ENCODE data around the gene PLA2G15. TPM values are rescaled to one million over a fixed set of nuclear protein-coding genes. Genes with fewer than 3 reads are reported as not detected.

PLA2G15 gene
- total and polyA plus RNA-seq, 2 of the 13 experiments (the other 11 are each of a cell fraction or from before 2014, with no cell fraction given): 14.4 to 23.7 TPM

DNA sequence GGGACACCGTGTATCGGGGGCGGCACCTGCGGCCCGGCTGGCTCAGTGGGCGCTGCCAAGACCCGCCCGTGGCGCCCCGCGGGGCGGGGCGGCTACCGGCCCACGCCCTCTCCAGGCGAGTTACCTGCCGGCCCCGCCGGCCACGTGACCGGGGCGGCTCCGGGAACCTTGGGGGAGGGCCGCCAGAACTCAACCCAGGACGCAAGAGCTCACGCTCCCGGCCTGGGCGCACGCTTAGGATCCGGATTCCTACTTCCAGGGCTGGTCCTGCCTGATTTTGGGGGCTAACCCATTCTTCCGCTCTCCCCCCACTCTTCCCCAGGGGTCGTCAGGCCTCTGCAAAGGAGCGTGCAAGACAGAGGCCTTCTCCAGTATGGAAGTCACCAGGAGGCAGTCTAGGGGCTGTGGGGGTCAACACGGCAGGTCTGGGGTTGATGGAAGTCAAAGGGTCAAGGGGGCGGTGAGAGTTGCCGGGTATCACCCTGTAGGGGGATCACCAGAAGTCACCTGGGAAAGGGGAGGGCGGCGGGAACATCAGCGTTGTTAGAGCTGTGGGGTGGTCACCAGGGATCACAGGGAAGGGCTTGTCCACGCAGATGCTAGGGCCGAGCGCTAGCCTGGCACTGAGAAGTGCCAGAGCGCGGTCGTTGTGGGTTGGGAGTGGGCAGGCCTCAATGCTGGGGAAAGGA lies 8.9 kb upstream of the PLA2G15 start (continued):
- TF ChIP-seq, protein P1, sequence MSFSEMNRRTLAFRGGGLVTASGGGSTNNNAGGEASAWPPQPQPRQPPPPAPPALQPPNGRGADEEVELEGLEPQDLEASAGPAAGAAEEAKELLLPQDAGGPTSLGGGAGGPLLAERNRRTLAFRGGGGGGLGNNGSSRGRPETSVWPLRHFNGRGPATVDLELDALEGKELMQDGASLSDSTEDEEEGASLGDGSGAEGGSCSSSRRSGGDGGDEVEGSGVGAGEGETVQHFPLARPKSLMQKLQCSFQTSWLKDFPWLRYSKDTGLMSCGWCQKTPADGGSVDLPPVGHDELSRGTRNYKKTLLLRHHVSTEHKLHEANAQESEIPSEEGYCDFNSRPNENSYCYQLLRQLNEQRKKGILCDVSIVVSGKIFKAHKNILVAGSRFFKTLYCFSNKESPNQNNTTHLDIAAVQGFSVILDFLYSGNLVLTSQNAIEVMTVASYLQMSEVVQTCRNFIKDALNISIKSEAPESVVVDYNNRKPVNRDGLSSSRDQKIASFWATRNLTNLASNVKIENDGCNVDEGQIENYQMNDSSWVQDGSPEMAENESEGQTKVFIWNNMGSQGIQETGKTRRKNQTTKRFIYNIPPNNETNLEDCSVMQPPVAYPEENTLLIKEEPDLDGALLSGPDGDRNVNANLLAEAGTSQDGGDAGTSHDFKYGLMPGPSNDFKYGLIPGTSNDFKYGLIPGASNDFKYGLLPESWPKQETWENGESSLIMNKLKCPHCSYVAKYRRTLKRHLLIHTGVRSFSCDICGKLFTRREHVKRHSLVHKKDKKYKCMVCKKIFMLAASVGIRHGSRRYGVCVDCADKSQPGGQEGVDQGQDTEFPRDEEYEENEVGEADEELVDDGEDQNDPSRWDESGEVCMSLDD (CRISPR knock-in tag; IDR thresholded peaks at IDR 0.05; ENCODE audit: borderline replicate concordance): peak; percentile 68; the same call in 1 of the 2 replicates
- TF ChIP-seq DNMT3B (CRISPR knock-in tag; conservative IDR thresholded peaks at IDR 0.05): peak; percentile 88
- TF ChIP-seq MEIS1 (CRISPR knock-in tag; IDR thresholded peaks at IDR 0.05; ENCODE audit: borderline replicate concordance): no peak
- no peak; the same call in 1 of the 2 replicates for TF ChIP-seq ZNF614 (CRISPR knock-in tag; IDR thresholded peaks at IDR 0.05; ENCODE audit: borderline replicate concordance)
- TF ChIP-seq SOX6 (IDR thresholded peaks at IDR 0.05): no peak
- TF ChIP-seq SOX6 (CRISPR knock-in tag; IDR thresholded peaks at IDR 0.05): peak; percentile 62
- TF ChIP-seq, protein P2, sequence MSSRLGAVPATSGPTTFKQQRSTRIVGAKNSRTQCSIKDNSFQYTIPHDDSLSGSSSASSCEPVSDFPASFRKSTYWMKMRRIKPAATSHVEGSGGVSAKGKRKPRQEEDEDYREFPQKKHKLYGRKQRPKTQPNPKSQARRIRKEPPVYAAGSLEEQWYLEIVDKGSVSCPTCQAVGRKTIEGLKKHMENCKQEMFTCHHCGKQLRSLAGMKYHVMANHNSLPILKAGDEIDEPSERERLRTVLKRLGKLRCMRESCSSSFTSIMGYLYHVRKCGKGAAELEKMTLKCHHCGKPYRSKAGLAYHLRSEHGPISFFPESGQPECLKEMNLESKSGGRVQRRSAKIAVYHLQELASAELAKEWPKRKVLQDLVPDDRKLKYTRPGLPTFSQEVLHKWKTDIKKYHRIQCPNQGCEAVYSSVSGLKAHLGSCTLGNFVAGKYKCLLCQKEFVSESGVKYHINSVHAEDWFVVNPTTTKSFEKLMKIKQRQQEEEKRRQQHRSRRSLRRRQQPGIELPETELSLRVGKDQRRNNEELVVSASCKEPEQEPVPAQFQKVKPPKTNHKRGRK (CRISPR knock-in tag; IDR thresholded peaks at IDR 0.05): no peak
- TF ChIP-seq JUN (CRISPR knock-in tag; IDR thresholded peaks at IDR 0.05): peak; percentile 33; the same call in 1 of the 2 replicates
- TF ChIP-seq, protein P3, sequence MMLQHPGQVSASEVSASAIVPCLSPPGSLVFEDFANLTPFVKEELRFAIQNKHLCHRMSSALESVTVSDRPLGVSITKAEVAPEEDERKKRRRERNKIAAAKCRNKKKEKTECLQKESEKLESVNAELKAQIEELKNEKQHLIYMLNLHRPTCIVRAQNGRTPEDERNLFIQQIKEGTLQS (CRISPR knock-in tag; IDR thresholded peaks at IDR 0.05): no peak
- no peak for TF ChIP-seq ELF4 (CRISPR knock-in tag; IDR thresholded peaks at IDR 0.05; ENCODE audit: borderline replicate concordance)
- no peak for TF ChIP-seq ZNF407 (CRISPR knock-in tag; IDR thresholded peaks at IDR 0.05; ENCODE audit: not compliant biosample characterization)
- no peak; the same call in 1 of the 2 replicates for TF ChIP-seq CCDC6 (CRISPR knock-in tag; IDR thresholded peaks at IDR 0.05)
- TF ChIP-seq TOPORS (CRISPR knock-in tag; IDR thresholded peaks at IDR 0.05): no peak
- peak; percentile 39; the same call in 1 of the 2 replicates for TF ChIP-seq ZNF629 (CRISPR knock-in tag; conservative IDR thresholded peaks at IDR 0.05)
- no peak for TF ChIP-seq SETDB1 (CRISPR knock-in tag; IDR thresholded peaks at IDR 0.05; ENCODE audit: borderline replicate concordance)
- no peak for TF ChIP-seq ZNF713 (CRISPR knock-in tag; IDR thresholded peaks at IDR 0.05)

Measured in HepG2 (cell line).